Mesenchymal stem cell (in vitro differentiated cells and primary cell): ENCODE results near the gene ADAM8.
A peak's percentile ranks its signal among the peaks of the same experiment; 100 is the strongest.

Experiments
- DNase-seq: peaks from one replicate; pipeline ENCODE4 v3.0.0-alpha.2; 2013
- H2AFZ ChIP-seq: one replicate; pipeline ENCODE4 v1.6.1; 2013; ENCODE audit warnings: low read depth, mild to moderate bottlenecking, control low read depth, inconsistent platforms, low read length, moderate library complexity
- H2AK5ac ChIP-seq: 2 replicates; pipeline ENCODE4 v1.6.1; 2013; ENCODE audit warnings: low read length, moderate library complexity, mild to moderate bottlenecking, inconsistent platforms; ENCODE audit not compliant: severe bottlenecking
- H2BK120ac ChIP-seq: one replicate; pipeline ENCODE4 v1.6.1; 2013; ENCODE audit warnings: low read depth, mild to moderate bottlenecking, inconsistent platforms, low read length, moderate library complexity
- H2BK12ac ChIP-seq, 2 experiments: one replicate each; pipeline ENCODE4 v1.6.1; 2013; ENCODE audit warnings: inconsistent platforms in 2 of 2, low read length in 2 of 2, mild to moderate bottlenecking in 2 of 2, moderate library complexity in 2 of 2, control low read depth in 1 of 2
- H2BK15ac ChIP-seq: one replicate; pipeline ENCODE4 v1.6.1; 2013; ENCODE audit warnings: mild to moderate bottlenecking, low read depth, inconsistent platforms; ENCODE audit not compliant: poor library complexity, severe bottlenecking
- H2BK5ac ChIP-seq: 2 replicates; pipeline ENCODE4 v1.6.1; 2013; ENCODE audit warnings: low read depth, mild to moderate bottlenecking, low read length, control low read depth, inconsistent platforms; ENCODE audit not compliant: poor library complexity, severe bottlenecking
- H3K14ac ChIP-seq, 2 experiments: one replicate each; pipeline ENCODE4 v1.6.1; 2013; ENCODE audit warnings: inconsistent platforms in 2 of 2, low read length in 2 of 2, control low read depth in 1 of 2, mild to moderate bottlenecking in 1 of 2, moderate library complexity in 1 of 2
- H3K18ac ChIP-seq, 2 experiments: one replicate each; pipeline ENCODE4 v1.6.1; 2013; ENCODE audit warnings: inconsistent platforms in 2 of 2, low read length in 2 of 2, control low read depth in 1 of 2, low read depth in 1 of 2, mild to moderate bottlenecking in 1 of 2
- H3K23ac ChIP-seq, 2 experiments: one replicate each; pipeline ENCODE4 v1.6.1; 2013; ENCODE audit warnings: inconsistent platforms in 2 of 2, low read length in 2 of 2, mild to moderate bottlenecking in 2 of 2, moderate library complexity in 2 of 2, control low read depth in 1 of 2
- H3K27ac ChIP-seq: 2 replicates; pipeline ENCODE4 v1.5.1; 2013; ENCODE audit warnings: mild to moderate bottlenecking, moderate library complexity, low read length, control low read depth, inconsistent platforms; ENCODE audit not compliant: poor library complexity, severe bottlenecking
- H3K27me3 ChIP-seq, 2 experiments: 2 replicates each; pipeline versions ENCODE4 v1.6.1 to v1.7.0; 2013; ENCODE audit warnings: low read length in 2 of 2, mild to moderate bottlenecking in 2 of 2, moderate library complexity in 2 of 2, control low read depth in 1 of 2, inconsistent platforms in 1 of 2; ENCODE audit not compliant: control insufficient read depth in 1 of 2, insufficient read depth in 1 of 2
- H3K36me3 ChIP-seq, 2 experiments: 2 replicates each; pipeline versions ENCODE4 v1.6.1 to v1.7.0; 2013; ENCODE audit warnings: low read length in 2 of 2, control low read depth in 1 of 2, inconsistent platforms in 1 of 2, low read depth in 1 of 2, mild to moderate bottlenecking in 1 of 2; ENCODE audit not compliant: insufficient read depth in 2 of 2, control insufficient read depth in 1 of 2
- H3K4ac ChIP-seq, 2 experiments: one replicate each; pipeline ENCODE4 v1.6.1; 2013; ENCODE audit warnings: inconsistent platforms in 2 of 2, low read length in 2 of 2, mild to moderate bottlenecking in 2 of 2, moderate library complexity in 2 of 2, control low read depth in 1 of 2, low read depth in 1 of 2
- H3K4me1 ChIP-seq: 2 replicates; pipeline ENCODE4 v1.6.1; 2013; ENCODE audit warnings: low read depth, low read length, control low read depth; ENCODE audit not compliant: control insufficient read depth, insufficient read depth
- H3K4me2 ChIP-seq: 2 replicates; pipeline ENCODE4 v1.6.1; 2013; ENCODE audit warnings: low read length, mild to moderate bottlenecking, inconsistent platforms; ENCODE audit not compliant: poor library complexity, severe bottlenecking
- H3K4me3 ChIP-seq, 2 experiments: 2 replicates each; pipeline versions ENCODE4 v1.5.1 to v1.7.0; 2013; ENCODE audit warnings: low read length in 2 of 2, mild to moderate bottlenecking in 2 of 2, control low read depth in 1 of 2, low read depth in 1 of 2; ENCODE audit not compliant: insufficient read depth in 1 of 2
- H3K79me1 ChIP-seq: replicated peaks from 2 replicates; pipeline ENCODE4 v1.6.1; 2013; ENCODE audit warnings: mild to moderate bottlenecking, control low read depth, low read length, inconsistent platforms; ENCODE audit not compliant: poor library complexity, severe bottlenecking
- H3K9ac ChIP-seq: 2 replicates; pipeline ENCODE4 v1.7.0; 2013; ENCODE audit warnings: mild to moderate bottlenecking, low read length, moderate library complexity
- H3K9me3 ChIP-seq: 2 replicates; pipeline ENCODE4 v1.7.0; 2013; ENCODE audit warnings: mild to moderate bottlenecking, low read length; ENCODE audit not compliant: control insufficient read depth
- H4K8ac ChIP-seq: one replicate; pipeline ENCODE4 v1.6.1; 2013; ENCODE audit warnings: inconsistent platforms, mild to moderate bottlenecking, low read length, moderate library complexity
- H4K91ac ChIP-seq: one replicate; pipeline ENCODE4 v1.6.1; 2013; ENCODE audit warnings: mild to moderate bottlenecking, low read length, inconsistent platforms
- WGBS: methylation state at CpG from one replicate; pipeline ENCODE4 v1.1.7; 2013; ENCODE audit warnings: mixed read lengths; 5-methylcytosine and 5-hydroxymethylcytosine counted together

Gene ADAM8

GRCh38 chr10:133261726-133262325, 14.8 kb downstream of the ADAM8 start:
- Histone ChIP-seq H3K36me3 (peaks cover 0 to 11% of the 10 kb centered on the region in 2 experiments), H3K18ac (peak overlapping the region; percentile 97), H3K4me3 (peak overlapping the region; percentile 78 to 81), H2BK120ac (peak overlapping the region; percentile 93), H2BK5ac (no peak overlapping the region), H3K4ac (peak overlapping the region in 1 of 2 experiments; percentile 94), H2BK15ac (peak overlapping the region; percentile 71), H3K79me1 (no peaks in the 10 kb centered on the region), H3K4me2 (peak overlapping the region; percentile 84), H2BK12ac (no peak overlapping the region), H3K4me1 (peaks cover 48% of the 10 kb centered on the region), H3K9me3 (no peaks in the 10 kb centered on the region), H2AFZ (peak overlapping the region; percentile 68), H3K27ac (no peak overlapping the region), H3K14ac (peak overlapping the region; percentile 79 to 85), H2AK5ac (no peak overlapping the region), H3K27me3 (no peaks in the 10 kb centered on the region), H3K23ac (peak overlapping the region in 1 of 2 experiments; percentile 17), H4K8ac (peak overlapping the region; percentile 98), H3K9ac (peak overlapping the region; percentile 65), H4K91ac (peak overlapping the region; percentile 97)
- 2% methylated on average over 36 of the region's 79 CpGs for WGBS
- peak; percentile 56 for DNase-seq

- peaks cover 48% of the 10 kb centered on the region for H3K4me1 ChIP-seq
- H3K27ac ChIP-seq: no peak overlapping the region
- no peaks in the 10 kb centered on the region for H3K27me3 ChIP-seq
- peak overlapping the region; percentile 84 for H3K4me2 ChIP-seq
- peak; percentile 44 for DNase-seq
- H3K9me3 ChIP-seq: no peaks in the 10 kb centered on the region
- H3K4ac ChIP-seq: peak overlapping the region; percentile 93 to 94
- H2BK120ac ChIP-seq: peak overlapping the region; percentile 93
- no peak overlapping the region for H3K23ac ChIP-seq
- peaks cover 0 to 6% of the 10 kb centered on the region in 2 experiments for H3K36me3 ChIP-seq
- peak overlapping the region; percentile 79 to 95 for H3K14ac ChIP-seq
- H3K79me1 ChIP-seq: no peaks in the 10 kb centered on the region
- H3K4me3 ChIP-seq: peak overlapping the region; percentile 78 to 81
- H2AFZ ChIP-seq: no peak overlapping the region
- H4K91ac ChIP-seq: peak overlapping the region; percentile 97
- 47% methylated on average over 41 of the region's 50 CpGs for WGBS
- H4K8ac ChIP-seq: peak overlapping the region; percentile 98
- H2BK5ac ChIP-seq: peak overlapping the region; percentile 59
- peak overlapping the region; percentile 71 for H2BK15ac ChIP-seq
- peak overlapping the region; percentile 79 for H2AK5ac ChIP-seq
- peak overlapping the region; percentile 97 for H3K18ac ChIP-seq
- H2BK12ac ChIP-seq: peak overlapping the region; percentile 28 to 85
- H3K9ac ChIP-seq: peak overlapping the region; percentile 65
These were observed 15.6 kb downstream of the ADAM8 start for GRCh38 chr10:133260895-133261725.

- Histone ChIP-seq H2BK5ac (no peak overlapping the region), H3K27ac (peak overlapping the region; percentile 79), H2BK15ac (peak overlapping the region; percentile 82), H2BK12ac (peak overlapping the region; percentile 88 to 98), H3K14ac (peak overlapping the region in 1 of 2 experiments; percentile 31), H3K4me3 (no peak overlapping the region), H3K23ac (no peak overlapping the region), H3K27me3 (no peaks in the 10 kb centered on the region), H3K4me2 (no peak overlapping the region), H3K4ac (peak overlapping the region; percentile 52 to 81), H2BK120ac (peak overlapping the region; percentile 15), H2AFZ (peak overlapping the region; percentile 21), H3K79me1 (no peaks in the 10 kb centered on the region), H4K91ac (peak overlapping the region; percentile 97), H3K9ac (peak overlapping the region; percentile 51), H3K18ac (peak overlapping the region; percentile 85 to 87), H3K9me3 (no peaks in the 10 kb centered on the region), H3K36me3 (peaks cover 0 to 3% of the 10 kb centered on the region in 2 experiments), H4K8ac (peak overlapping the region; percentile 93), H3K4me1 (peaks cover 48% of the 10 kb centered on the region), H2AK5ac (peak overlapping the region; percentile 38)
- WGBS: 67% methylated on average over 12 of the region's 12 CpGs
- DNase-seq: no peak
These were observed 17.1 kb downstream of the ADAM8 start for GRCh38 chr10:133259602-133259989.
